HG02884 (cell line): Measurements from ENCODE around the gene LSM12.
"Not testable (repeated sequence)": the region's sequence is repeated elsewhere in the genome, so short reads cannot be mapped to it uniquely, and the experiment has no call there.

Source experiments
- ATAC-seq: cut with Tn5 transposase; IDR thresholded peaks from one replicate; pipeline ENCODE4 v1.9.1; 2021; ENCODE audit warnings: mild to moderate bottlenecking, moderate library complexity; ENCODE audit not compliant: unreplicated experiment

The LSM12 gene

DNA sequence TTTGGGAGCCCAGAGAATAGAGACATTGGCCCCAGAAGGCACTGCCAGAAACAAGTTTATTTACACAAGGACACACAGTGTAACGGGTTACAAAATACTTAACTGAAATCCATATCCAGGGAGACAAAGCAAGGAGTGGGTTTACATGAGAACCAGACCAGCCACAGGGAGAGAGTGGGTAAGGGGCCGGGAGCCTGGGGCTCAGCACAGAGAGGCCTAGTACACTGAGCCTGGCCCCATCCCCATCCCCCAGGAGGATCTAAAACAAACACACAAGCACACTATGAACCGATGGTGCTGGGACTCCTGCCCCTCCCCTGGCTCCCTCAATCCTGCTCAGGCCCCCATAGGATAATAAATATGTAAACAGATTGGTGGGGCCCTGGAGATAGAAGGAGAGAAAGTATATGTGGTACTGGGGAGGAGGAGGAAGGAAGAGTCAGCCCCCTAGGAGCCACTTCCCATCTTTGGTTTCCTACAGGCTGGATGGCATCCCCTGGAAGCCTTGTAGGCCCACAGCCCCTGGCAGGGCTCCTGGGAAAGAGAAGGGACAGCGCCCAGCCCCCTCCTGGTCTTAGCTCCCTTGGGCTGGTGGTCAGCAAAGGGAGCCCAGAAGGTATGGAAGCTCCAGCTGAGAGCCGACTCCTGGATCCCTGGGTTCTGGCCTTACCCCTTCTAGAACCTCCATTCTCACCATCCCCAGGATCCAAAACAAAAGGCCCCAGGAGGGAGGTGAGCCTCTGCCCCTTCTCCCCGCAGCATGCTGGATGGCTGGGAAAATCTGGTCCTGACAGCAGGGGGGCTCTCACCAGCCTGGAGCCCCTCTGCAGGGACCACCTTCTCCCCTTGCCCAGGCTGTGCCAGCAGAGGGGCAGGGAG lies 10.5 kb upstream of the LSM12 start:
- no peak for ATAC-seq

DNA sequence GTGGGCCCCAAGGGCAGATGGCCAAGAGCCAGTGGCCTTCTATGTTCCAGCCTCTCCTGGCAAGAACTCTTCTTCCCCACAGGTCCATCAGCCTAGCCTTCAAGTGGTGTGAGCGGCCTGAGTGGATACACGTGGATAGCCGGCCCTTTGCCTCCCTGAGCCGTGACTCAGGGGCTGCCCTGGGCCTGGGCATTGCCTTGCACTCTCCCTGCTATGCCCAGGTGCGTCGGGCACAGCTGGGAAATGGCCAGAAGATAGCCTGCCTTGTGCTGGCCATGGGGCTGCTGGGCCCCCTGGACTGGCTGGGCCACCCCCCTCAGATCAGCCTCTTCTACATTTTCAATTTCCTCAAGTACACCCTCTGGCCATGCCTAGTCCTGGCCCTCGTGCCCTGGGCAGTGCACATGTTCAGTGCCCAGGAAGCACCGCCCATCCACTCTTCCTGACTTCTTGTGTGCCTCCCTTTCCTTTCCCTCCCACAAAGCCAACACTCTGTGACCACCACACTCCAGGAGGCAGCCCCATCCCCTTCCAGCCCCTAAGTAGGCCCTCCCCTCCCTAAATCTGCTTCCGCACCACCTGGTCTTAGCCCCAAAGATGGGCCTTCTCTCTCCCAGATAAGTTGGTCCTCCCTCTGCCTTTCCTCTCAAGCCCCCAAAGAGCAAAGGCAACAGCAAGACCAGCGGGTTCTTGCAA lies 9.3 kb upstream of the LSM12 start:
- no peak for ATAC-seq

DNA sequence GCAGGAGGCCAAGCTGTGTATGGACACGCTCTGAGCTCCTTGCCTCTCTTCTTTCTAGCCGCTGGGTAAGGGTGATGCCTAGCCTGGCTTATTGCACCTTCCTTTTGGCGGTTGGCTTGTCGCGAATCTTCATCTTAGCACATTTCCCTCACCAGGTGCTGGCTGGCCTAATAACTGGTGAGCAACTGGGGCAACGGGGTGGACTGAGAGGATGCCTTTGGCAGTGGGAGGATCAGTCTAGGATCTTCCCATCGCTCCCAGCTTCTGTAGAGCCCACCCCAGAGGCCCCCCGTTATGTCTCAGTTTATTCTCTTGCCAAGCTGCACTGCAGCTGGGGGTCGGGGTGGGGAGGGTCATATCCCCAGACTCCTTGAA lies 8.4 kb upstream of the LSM12 start:
- no peak for ATAC-seq

DNA sequence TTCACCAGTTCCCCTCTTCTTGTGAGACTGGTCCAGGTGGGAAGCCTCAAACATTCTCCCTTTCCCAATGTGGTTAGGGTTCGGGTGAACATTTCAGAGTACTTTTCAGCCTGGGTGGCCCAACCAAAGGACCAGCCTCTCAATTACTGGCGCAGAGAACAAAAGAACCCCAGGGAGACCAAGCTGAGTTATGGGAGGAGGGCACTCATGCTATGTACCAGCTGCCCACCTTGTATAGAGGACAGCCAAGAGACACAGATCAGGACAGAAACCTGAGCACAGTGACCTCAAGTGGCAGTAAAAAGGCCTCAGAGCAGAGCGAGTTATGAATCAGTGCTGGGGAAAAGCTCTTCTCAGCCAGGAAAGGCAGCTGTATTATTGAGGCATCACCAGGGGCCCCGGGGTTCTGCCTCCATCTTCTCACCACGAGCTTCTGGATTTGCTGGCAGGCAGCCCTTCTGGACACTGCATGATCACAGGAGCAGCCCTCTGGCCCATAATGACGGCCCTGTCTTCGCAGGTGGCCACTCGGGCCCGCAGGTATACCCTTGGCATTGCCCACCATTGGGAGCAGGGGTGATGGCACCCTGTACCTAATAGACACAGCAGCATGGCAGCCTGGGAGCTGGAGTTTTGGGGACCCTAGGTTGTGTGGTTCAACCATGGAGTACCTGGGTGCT lies 7.9 kb upstream of the LSM12 start:
- ATAC-seq = no peak

DNA sequence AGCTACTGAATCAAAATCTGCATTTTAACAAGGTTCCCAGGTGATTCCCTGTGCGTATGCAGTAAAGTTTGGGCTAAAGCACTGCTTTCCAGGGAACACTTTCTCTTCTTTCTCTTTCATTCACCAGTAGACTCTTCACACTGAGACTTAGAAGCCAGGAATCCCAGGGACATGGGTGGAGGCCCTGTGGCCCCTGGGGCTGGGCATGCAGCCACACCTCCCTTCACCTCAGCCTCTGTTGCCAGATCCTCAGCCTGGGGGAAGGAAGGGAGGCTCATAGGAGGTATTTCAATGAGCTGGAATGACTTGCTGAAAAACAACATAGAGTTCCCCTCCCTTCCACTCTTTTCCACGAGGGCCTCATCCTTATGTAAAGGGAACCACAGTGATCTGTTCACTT lies 5.3 kb upstream of the LSM12 start:
- no peak for ATAC-seq

DNA sequence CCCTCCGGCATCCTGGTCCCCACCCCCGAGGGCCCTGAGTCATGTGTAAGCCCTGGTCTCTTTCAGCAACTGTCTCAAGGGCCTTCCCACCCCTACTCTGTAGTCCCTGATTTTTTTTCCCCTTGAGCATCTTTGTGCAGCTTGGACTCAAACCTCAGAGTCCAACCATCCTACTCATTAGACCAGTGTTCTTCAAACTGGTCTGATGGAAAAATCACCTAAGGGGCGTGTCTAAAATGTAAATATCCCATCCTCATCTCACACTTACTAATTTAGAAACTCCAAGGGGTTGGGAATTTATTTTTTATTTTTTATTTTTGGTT lies 4.7 kb upstream of the LSM12 start:
- no peak for ATAC-seq

DNA sequence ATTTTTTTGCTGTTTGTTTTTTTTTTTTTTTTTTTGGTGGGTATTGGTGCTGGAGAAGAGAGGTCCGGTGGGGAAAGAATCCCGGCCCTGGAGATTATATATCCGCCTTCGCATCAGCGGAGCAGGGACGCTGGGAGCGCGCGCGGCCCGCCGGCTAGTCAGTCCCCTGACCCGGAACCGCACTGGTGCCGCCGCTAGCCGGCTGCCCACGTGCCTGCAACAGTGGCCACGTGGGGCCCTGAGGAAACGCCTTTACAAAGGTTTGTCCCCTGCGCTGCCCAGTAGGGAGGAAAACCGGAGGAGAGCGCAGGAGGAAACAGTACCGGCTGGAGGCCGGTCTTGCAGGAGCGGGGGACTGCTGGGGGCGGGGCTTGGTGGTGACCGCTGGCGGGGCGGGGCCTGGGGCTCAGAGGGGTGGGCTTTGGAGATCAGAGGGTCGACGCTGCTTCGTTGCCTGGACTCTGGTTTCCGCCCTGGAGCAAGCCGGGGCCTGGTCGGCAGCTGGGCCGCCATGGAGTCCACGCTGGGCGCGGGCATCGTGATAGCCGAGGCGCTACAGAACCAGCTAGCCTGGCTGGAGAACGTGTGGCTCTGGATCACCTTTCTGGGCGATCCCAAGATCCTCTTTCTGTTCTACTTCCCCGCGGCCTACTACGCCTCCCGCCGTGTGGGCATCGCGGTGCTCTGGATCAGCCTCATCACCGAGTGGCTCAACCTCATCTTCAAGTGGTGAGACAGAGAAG lies 4.2 kb upstream of the LSM12 start, which contains the start of gene G6PC3:
TSS of gene G6PC3 (plus strand) at position 281 of the 743 bp plus-strand sequence. CDS start at position 512, 231 bp downstream.
- no peak for ATAC-seq

DNA sequence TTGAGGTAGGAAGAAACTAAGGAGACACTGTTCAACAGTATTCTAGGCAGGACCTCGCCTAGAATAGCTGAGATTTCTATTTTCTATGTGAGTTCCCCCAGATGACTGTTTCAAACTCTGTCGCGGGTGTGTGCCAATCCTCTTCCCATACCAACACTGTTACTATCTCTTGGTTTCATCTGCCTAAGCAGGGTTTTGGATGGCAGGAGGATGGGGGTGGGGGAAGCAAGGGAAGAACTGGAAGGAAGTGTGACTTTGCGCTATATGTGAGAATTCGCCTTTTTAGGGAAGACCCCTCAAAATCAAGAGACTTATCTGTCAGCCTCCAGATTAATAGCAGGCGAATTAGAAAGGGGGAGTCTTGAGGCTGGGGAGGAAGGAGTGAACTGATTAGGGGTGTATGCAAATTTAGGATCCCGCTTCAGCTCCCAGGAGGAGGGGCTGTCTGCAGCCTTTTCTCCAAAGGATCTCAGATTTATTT lies 3.5 kb upstream of the LSM12 start:
- no peak for ATAC-seq

DNA sequence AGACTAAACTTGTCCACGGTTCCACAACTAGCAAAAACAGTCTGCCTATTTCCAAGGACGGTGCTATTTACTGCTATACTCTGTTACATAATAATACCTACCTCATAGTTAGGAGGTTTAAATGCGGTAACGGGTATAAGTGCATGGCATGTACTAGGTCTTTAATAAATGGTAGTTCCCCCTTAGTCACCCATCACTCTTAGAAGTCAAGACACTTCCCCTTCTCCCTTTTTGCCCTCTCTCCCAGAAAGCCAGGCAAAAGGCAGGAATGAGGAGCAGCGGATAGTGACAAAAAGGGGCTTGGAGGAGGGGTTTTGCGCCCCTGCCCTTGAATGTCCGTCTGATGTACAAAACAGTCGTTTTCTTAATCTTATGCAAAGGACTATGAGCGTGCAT lies 1.1 kb upstream of the LSM12 start:
- ATAC-seq = no peak

DNA sequence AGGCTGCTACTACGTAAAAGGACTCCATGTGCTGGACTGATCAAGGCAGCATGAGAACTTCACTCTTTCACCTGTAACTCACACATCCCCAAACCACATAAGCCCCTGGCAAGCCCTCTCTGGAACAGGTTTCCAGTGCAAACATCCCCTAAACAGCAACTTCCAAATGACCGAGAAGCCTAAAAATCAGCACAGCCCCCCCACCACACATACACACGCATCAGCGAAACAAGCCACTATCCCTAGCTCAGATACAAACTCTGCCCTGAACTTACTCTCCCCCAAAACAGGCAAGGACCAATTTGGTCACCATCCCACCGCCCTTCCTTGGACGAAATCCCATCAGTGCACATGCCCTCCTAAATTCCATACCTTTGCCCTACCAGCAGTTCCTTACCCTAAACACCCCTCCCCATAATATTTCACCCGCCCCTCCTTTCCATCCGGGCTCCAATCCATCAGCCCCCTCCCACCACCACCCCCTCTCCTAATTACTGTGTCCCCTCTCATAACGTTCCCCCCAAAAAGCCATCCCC lies 735 bp downstream of the LSM12 start:
- no peak for ATAC-seq

DNA sequence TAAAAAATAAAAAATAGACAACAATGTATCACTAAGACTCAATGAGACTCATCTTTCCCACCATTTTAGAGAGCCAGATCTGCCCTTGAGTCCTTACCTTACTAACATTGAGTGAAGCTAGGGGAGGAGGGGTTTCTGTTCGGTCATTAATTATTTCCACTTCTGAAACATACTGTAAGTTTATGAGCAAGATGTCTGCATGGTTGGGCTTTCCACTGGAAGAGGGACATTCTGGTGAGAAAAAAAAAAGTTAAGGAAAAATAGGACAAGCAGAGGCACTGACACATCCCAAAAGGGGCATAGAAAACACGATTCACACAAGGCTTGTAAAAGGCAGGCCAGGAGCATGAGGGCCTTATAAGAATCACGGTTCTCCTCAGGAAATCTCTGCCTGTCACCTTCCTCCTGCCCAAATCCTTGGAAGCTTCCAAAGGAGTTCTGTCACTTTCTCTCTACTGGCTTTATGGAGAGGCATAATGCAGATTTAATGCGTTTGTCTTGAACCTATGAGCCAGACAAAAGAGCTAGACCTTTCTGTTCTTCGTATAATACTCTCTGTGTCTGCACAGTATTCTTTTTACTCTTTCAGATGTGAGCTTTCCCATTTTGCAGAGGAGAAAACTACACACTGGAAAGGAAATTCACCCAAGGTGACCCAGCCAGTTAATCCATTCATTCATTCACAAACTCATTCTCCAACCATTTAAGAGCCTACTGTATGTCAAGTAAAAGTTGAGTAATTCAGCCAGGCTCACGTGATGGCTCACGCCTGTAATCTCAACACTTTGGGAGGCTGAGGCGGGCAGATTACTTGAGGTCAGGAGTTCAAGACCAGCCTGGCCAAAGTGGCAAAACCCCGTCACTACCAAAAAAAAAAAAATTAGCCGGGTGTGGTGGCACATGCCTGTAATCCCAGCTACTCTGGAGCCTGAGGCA lies 2.5 kb downstream of the LSM12 start:
- no peak for ATAC-seq

DNA sequence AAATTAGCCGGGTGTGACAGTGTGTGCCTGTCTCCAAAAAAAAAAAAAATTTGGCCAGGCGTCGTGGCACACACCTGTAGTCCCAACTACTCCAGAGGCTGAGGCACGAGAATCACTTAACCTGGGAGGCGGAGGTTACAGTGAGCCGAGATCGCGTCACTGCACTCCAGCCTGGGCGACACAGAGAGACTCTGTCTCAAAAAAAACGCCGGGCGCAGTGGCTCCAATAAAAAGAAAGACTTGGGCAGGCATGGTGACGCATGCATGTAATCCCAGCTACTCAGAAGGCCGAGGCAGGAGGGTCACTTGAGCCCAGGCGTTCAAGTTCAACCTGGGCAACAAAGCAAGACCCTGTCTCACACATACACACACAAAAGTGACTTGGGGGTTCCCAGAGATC lies 3.6 kb downstream of the LSM12 start:
- no peak for ATAC-seq

DNA sequence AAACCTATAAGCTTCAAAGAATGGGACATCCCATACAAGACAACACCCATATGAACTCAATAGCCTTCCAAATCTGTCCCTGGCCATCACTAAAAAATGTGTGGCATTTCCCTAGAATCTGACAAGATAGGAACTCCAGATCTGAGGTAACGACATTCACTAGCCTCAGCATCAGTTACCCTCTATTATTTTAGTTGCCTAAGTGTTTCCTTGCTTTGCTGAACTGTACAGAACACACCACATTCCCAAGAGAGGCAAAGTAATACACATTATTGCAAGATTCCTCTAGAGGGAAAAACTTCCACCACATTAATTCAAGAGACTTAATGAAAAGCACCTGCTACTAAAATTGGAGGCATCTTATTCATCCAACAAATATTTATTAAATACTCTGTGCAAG lies 5.0 kb downstream of the LSM12 start:
- ATAC-seq = no peak

DNA sequence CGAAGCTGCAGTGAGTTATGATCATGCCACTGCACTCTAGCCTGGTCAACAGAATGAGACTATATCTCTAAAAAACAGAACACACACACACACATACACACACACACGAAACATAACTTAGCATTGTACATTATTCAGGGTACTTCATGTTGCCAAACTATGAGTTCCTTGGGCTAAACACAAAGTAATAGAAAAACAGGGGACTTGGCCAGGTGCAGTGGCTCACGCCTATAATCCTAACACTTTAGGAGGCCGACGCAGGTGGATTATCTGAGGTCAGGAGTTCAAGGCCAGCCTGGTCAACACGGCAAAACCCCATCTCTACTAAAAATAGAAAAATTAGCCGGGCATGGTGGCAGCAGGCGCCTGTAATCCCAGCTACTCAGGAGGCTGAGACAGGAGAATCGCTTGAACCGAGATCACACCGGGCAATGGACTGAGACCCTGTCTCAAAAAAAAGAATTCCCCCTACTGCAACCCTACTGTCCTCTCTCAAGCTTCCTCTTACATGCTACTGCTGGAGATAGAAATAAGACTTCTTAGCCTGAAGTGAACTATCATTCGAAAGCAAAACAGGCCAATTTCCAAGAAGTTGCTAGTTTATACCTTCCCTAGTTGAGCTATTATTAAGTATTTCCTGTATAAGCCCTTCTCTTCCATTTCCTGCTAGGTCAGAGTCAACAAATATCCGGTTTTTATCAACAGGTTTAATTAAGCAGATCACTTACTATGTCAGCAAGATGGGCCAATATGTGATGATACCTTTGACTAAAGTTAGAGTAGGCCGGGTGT lies 7.2 kb downstream of the LSM12 start:
- no peak for ATAC-seq

DNA sequence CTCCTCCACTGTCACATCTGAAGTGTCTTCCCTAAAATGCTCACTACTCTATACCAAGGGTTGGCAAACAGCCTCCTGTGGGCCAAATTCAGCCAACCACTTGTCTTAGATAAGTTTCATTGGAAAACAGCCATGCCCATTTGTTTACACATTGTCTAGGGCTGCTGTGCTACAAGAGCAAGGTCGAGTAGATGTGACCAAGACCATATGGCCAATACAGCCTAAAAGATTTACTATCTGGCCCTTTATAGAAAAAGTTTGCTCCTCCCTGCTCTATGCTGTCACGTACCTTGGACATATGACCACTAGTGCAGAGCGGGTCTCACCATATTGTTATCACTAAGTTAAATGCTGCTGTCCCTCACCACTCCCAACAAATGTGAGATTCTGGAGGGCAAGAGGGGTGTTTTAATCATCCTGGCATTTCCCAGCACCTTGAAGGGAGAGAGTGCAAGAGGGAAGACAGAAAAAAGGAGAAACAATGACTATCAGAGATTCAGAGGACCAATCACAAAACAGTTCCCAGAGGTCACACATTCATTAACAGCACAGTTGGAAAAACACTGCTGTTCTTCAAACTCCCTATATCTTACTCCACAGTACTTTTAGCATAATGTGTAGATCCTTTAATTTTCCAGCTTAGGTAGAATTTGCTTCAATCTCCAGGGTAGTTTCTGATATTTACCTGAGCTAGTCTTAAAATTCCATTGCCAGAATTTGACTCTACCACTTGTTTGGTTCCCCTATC lies 13.2 kb downstream of the LSM12 start:
- no peak for ATAC-seq

DNA sequence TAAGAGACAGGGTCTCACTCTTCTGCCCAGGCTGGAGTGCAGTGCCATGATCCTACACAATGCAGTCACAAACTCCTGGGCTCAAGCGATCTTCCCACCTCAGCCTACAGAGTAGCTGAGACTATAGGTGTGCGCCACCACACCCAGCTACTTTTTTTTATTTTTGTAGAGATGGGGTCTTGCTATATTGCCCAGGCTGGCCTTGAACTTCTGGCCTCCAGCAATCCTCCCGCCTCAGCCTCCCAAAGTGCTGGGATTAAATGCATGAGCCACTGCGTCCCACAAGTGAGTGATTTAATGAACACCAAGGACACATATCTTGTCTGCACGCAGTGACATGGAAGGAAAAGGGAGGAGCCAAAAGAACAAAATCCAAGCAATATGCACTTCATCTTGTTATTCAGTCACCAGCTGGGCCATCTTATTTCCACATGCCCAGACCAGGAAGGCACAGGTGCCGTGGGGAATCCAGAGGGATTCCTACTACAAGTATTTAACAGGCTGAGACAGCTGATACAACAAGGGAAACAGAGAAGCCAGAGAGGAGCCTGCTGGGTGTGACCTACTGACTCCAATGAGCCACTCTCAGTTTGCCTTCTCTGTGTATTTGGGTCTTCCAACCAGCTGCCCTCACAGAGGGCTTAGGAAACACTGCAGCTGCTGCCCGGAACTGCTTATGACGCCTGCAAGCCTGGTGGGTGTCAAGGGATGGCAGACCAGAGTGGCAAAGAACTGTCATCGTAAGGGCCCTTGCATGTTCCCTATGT lies 17.0 kb downstream of the LSM12 start:
- no peak for ATAC-seq

DNA sequence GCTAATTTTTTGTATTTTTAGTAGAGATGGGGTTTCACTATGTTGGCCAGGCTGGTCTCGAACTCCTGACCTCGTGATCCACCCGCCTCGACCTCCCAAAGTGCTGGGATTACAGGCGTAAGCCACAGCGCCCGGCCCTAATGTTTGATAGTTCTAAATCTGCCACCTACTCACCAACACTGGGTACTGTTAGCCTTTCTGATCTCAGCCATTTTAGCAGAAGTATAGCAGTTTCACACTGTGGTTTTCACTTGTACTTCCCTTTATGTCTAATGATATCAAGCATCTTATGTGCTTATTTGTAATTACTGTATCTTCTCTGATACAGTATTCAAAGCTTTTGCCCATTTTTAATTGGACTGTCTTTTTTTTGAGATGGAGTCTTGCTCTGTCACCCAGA lies 19.6 kb downstream of the LSM12 start:
- ATAC-seq = not testable (repeated sequence)
